ENCODE data around the gene VPS37B. TPM values are rescaled to one million over a fixed set of nuclear protein-coding genes. Genes with fewer than 3 reads are reported as not detected.

VPS37B gene
- total and polyA plus RNA-seq, 2 donors (not counting 3 experiments of a cell fraction or from before 2014, with no cell fraction given): 39.5 to 45.9 TPM

GRCh38 chr12:122845865-122846621 is 49.9 kb downstream of the VPS37B start:
- no TSS peak for BruUV-seq (replicated peaks)
- peaks cover 19% of the 10 kb centered on the region for H3K4me1 ChIP-seq (ENCODE audit: control insufficient read depth, extremely low read depth, insufficient read depth, low read length)
- no peak overlapping the region for H3K9ac ChIP-seq (replicated peaks; ENCODE audit: extremely low read depth, insufficient read depth, low read length)
- H3K9me1 ChIP-seq (replicated peaks; ENCODE audit: control insufficient read depth, extremely low read depth, insufficient read depth, low read length): no peaks in the 10 kb centered on the region
- H4K20me1 ChIP-seq (replicated peaks; ENCODE audit: control insufficient read depth, extremely low read depth, insufficient read depth, low read length): no peaks in the 10 kb centered on the region
- no peak overlapping the region for H2AFZ ChIP-seq (ENCODE audit: low read depth, low read length)
- no peak overlapping the region for H3K4me3 ChIP-seq (replicated peaks in 1 of 3; ENCODE audit: insufficient read depth in 1 of 3, low read depth in 1 of 3, low read length in 3 of 3)
- H3K36me3 ChIP-seq (ENCODE audit: control insufficient read depth in 2 of 2, extremely low read depth in 1 of 2, insufficient read depth in 2 of 2, low read length in 2 of 2): peaks cover 0 to 27% of the 10 kb centered on the region in 2 experiments
- dilution Hi-C loops (cut with MboI; ENCODE audit: extremely low pct_ligation_motif_present, low sequenced_read_pairs) (no loop called here), intact Hi-C loops (cut with micrococcal nuclease) (no loop called here)
- ChIA-PET CTCF (interaction anchor here (1.2 to 1.4 kb wide), 2 partner anchors 10 to 53 kb away, joined by 5 to 6 read pairs; no protein-coding TSS in a partner anchor), POLR2A (no interaction called here)
- H3K9me3 ChIP-seq (replicated peaks; ENCODE audit: control insufficient read depth, insufficient read depth, low read length): no peaks in the 10 kb centered on the region
- no peaks in the 10 kb centered on the region for H3K27me3 ChIP-seq (ENCODE audit: control insufficient read depth in 2 of 2, insufficient read depth in 2 of 2, low read length in 2 of 2)
- peaks cover 60% of the 10 kb centered on the region for H3K79me2 ChIP-seq (ENCODE audit: control insufficient read depth, insufficient read depth, low read length)
- H3K4me2 ChIP-seq (ENCODE audit: insufficient read depth, low read length): no peak overlapping the region
- H3K27ac ChIP-seq (ENCODE audit: insufficient read depth, low read depth, low read length): no peak overlapping the region
- DNase-seq (ENCODE audit: low read depth, low spot score) (no peak), FAIRE-seq (no peak)
- no peak for TF ChIP-seq POLR2A (IDR thresholded peaks at IDR 0.05; ENCODE audit: low read depth, low read length)
- TF ChIP-seq GATA2 (IDR thresholded peaks at IDR 0.05; ENCODE audit: insufficient read depth, insufficient read length, low read depth, low read length): no peak
- TF ChIP-seq POLR2AphosphoS5 (IDR thresholded peaks at IDR 0.05; ENCODE audit: insufficient read depth, low read depth, low read length): no peak
- TF ChIP-seq FOS (IDR thresholded peaks at IDR 0.05; ENCODE audit: borderline replicate concordance, insufficient read depth, low read length): no peak
- TF ChIP-seq EZH2 (IDR thresholded peaks at IDR 0.05; ENCODE audit: borderline replicate concordance, low read depth, low read length, severe bottlenecking): no peak
- no peak for TF ChIP-seq JUN (IDR thresholded peaks at IDR 0.05; ENCODE audit: borderline replicate concordance, insufficient read depth, insufficient read length, low read depth)
- TF ChIP-seq CTCF (IDR thresholded peaks at IDR 0.05; ENCODE audit: extremely low read depth in 1 of 2, insufficient read depth in 1 of 2, low read depth in 1 of 2, low read length in 2 of 2): no peak
- TF ChIP-seq MAX (IDR thresholded peaks at IDR 0.05; ENCODE audit: insufficient read depth, insufficient read length): no peak
